Endothelial cell of umbilical vein (primary cell): ENCODE results near the gene TDRD10. TPM values are rescaled to one million over a fixed set of nuclear protein-coding genes. Genes with fewer than 3 reads are reported as not detected.

Experiments used
- BruUV-seq: library from RNA; stranded (reverse); fragments of 400-500 nt; replicated peaks from 2 replicates; lab custom pipeline; 2021; lab: Mats Ljungman, UMichigan
- CTCF ChIA-PET: fragments of 300-600, 350-600 bp; sonication (Branson Sonifier 250); formaldehyde crosslinking; loops from one replicate; lab custom pipeline; 2021; ENCODE audit warnings: antibody characterized with exemption, inconsistent platforms; lab: Charles Lee
- POLR2A ChIA-PET: fragments of 300-600, 350-600 bp; sonication (Branson Sonifier 250); formaldehyde crosslinking; loops from one replicate; lab custom pipeline; 2021; ENCODE audit warnings: antibody characterized with exemption, inconsistent platforms; lab: Charles Lee
- DNase-seq: peaks from one replicate; pipeline ENCODE4 v3.0.0-alpha.2; 2011; ENCODE audit warnings: low read depth, low spot score
- FAIRE-seq: peaks from 2 replicates; lab custom pipeline; 2011; peaks lifted over from hg19 to GRCh38; lab: Jason Lieb, UNC
- H2AFZ ChIP-seq: 2 replicates; pipeline ENCODE4 v1.6.0; 2012; ENCODE audit warnings: low read depth, low read length, control low read depth, inconsistent platforms
- H3K27ac ChIP-seq: 2 replicates; pipeline ENCODE4 v1.5.1; 2011; ENCODE audit warnings: low read depth, mild to moderate bottlenecking, control low read depth, low read length, moderate library complexity; ENCODE audit not compliant: insufficient read depth
- H3K27me3 ChIP-seq, 2 experiments: 2 replicates each; pipeline versions ENCODE4 v1.6.0 to v1.6.1; 2011; ENCODE audit warnings: low read length in 2 of 2, mixed read lengths in 1 of 2; ENCODE audit not compliant: control insufficient read depth in 2 of 2, insufficient read depth in 2 of 2
- H3K36me3 ChIP-seq, 2 experiments: 2 replicates in 1 of 2; 3 replicates in 1 of 2; pipeline ENCODE4 v1.5.1; 2011; ENCODE audit warnings: low read length in 2 of 2, mild to moderate bottlenecking in 1 of 2, moderate library complexity in 1 of 2; ENCODE audit not compliant: control insufficient read depth in 2 of 2, insufficient read depth in 2 of 2; ENCODE audit errors: extremely low read depth in 1 of 2
- H3K4me1 ChIP-seq: 3 replicates; pipeline ENCODE4 v1.5.1; 2011; ENCODE audit warnings: mild to moderate bottlenecking, low read length; ENCODE audit not compliant: control insufficient read depth, insufficient read depth; ENCODE audit errors: extremely low read depth
- H3K4me2 ChIP-seq: 2 replicates; pipeline ENCODE4 v1.6.1; 2011; ENCODE audit warnings: low read length, control low read depth, mixed read lengths; ENCODE audit not compliant: insufficient read depth
- H3K4me3 ChIP-seq, 3 experiments: fragments of 200-600 bp in 1 of 3; sonication (generic), shearing (Covaris generic) in 1 of 3; replicated peaks in 1 of 3; 2 replicates each; pipeline ENCODE4 v1.5.1; 2011 to 2016; ENCODE audit warnings: control low read depth in 3 of 3, low read length in 3 of 3, mild to moderate bottlenecking in 2 of 3, inconsistent platforms in 1 of 3, low read depth in 1 of 3, moderate library complexity in 1 of 3; ENCODE audit not compliant: insufficient read depth in 1 of 3
- H3K79me2 ChIP-seq: 2 replicates; pipeline ENCODE4 v1.6.0; 2012; ENCODE audit warnings: low read length, inconsistent platforms; ENCODE audit not compliant: control insufficient read depth, insufficient read depth
- H3K9ac ChIP-seq: replicated peaks from 2 replicates; pipeline ENCODE3; 2011; ENCODE audit warnings: low read length, control low read depth; ENCODE audit not compliant: insufficient read depth; ENCODE audit errors: extremely low read depth
- H3K9me1 ChIP-seq: replicated peaks from 3 replicates; pipeline ENCODE4 v1.6.0; 2011; ENCODE audit warnings: mild to moderate bottlenecking, low read length; ENCODE audit not compliant: control insufficient read depth, insufficient read depth; ENCODE audit errors: extremely low read depth
- H3K9me3 ChIP-seq: replicated peaks from 2 replicates; pipeline ENCODE4 v1.5.1; 2012; ENCODE audit warnings: low read length, inconsistent platforms; ENCODE audit not compliant: control insufficient read depth, insufficient read depth
- H4K20me1 ChIP-seq: replicated peaks from 2 replicates; pipeline ENCODE3; 2011; ENCODE audit warnings: mild to moderate bottlenecking, low read length; ENCODE audit not compliant: control insufficient read depth, insufficient read depth; ENCODE audit errors: extremely low read depth
- EZH2 ChIP-seq: IDR thresholded peaks from 2 replicates; pipeline ENCODE4 v1.6.1; 2012; ENCODE audit warnings: borderline replicate concordance, low read depth, mild to moderate bottlenecking, moderate library complexity, low read length, inconsistent platforms; ENCODE audit not compliant: severe bottlenecking
- FOS ChIP-seq: IDR thresholded peaks from 2 replicates; pipeline ENCODE4 v1.6.1; 2011; ENCODE audit warnings: mild to moderate bottlenecking, low read length, moderate library complexity, borderline replicate concordance; ENCODE audit not compliant: insufficient read depth
- GATA2 ChIP-seq: IDR thresholded peaks from 2 replicates; pipeline ENCODE4 v1.7.0; 2011; ENCODE audit warnings: low read depth, mild to moderate bottlenecking, moderate library complexity, mixed read lengths, low read length; ENCODE audit not compliant: insufficient read length, insufficient read depth
- JUN ChIP-seq: IDR thresholded peaks from 2 replicates; pipeline ENCODE4 v1.6.1; 2011; ENCODE audit warnings: borderline replicate concordance, low read depth; ENCODE audit not compliant: insufficient read length, insufficient read depth
- MYC ChIP-seq: IDR thresholded peaks from one replicate; pipeline ENCODE4 v1.6.1; 2011; ENCODE audit warnings: mild to moderate bottlenecking, low read depth, low read length
- POLR2A ChIP-seq: IDR thresholded peaks from 2 replicates; pipeline ENCODE4 v1.6.1; 2012; ENCODE audit warnings: low read depth, mild to moderate bottlenecking, control low read depth, low read length
- POLR2AphosphoS5 ChIP-seq: IDR thresholded peaks from 2 replicates; pipeline ENCODE4 v1.6.1; 2012; ENCODE audit warnings: low read depth, mild to moderate bottlenecking, control low read depth, low read length, moderate library complexity; ENCODE audit not compliant: insufficient read depth
- dilution Hi-C: fragments of 300-500 bp; cut with MboI; formaldehyde crosslinking; loops from one replicate; pipeline ENCODE4 v1.15.0; 2019; ENCODE audit warnings: low sequenced_read_pairs; ENCODE audit not compliant: extremely low pct_ligation_motif_present
- intact Hi-C: fragments of 100-400 bp; cut with micrococcal nuclease; formaldehyde crosslinking; loops from one replicate; pipeline ENCODE4 v1.10.0; 2022
- polyA plus RNA-seq, 4 experiments: library from polyadenylated mRNA; depleted of rRNA in 3 of 4; stranded (reverse) in 3 of 4; unstranded in 1 of 4; fragments of >200 nt; gene quantifications; 2 replicates each; pipeline versions ENCODE4 v1.2.1 to v1.2.3, GENCODE V29; 2011 to 2012; ENCODE audit warnings: missing spikeins in 1 of 4
- total RNA-seq: library from RNA; stranded (reverse); gene quantifications from 2 replicates; pipeline ENCODE4 v1.2.3, GENCODE V29; 2021
- TF ChIP-seq, protein P1 (sequence below), 2 donors: IDR thresholded peaks; 1 replicate in 1 of 2; 2 replicates in 1 of 2; pipeline ENCODE4 v1.5.1; 2011; ENCODE audit warnings: low read length in 2 of 2, mild to moderate bottlenecking in 2 of 2, moderate library complexity in 2 of 2, control low read depth in 1 of 2, inconsistent platforms in 1 of 2, low read depth in 1 of 2; ENCODE audit not compliant: insufficient read depth in 1 of 2; ENCODE audit errors: extremely low read depth in 1 of 2
- TF ChIP-seq, protein P2 (sequence below): IDR thresholded peaks from 2 replicates; pipeline ENCODE4 v1.6.1; 2011; ENCODE audit not compliant: insufficient read depth, insufficient read length

The TDRD10 gene
- total and polyA plus RNA-seq, 2 donors (not counting 3 experiments of a cell fraction or from before 2014, with no cell fraction given): 6.1 to 9.1 TPM

DNA sequence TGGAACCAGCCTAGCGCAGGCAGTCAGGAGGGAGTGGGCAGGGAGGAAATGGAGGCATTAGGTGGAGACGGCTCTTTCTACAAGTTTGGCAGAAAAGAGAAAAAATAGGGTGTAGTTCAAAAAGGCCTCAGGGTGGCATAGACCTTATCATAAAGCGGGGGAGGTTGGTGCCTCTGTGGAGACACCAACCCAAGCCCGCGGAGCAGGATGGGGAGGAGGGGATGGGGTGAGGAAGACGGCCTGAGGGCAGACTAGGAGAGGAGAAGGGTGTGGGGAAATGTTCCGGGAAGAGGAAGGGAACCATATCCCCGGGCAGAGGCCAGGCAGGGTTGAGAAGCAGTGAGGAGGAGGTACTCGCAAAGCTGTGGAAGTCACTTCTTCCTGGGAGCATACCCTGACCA is 17.6 kb downstream of the TDRD10 start:
- ChIA-PET POLR2A (no interaction called here), CTCF (interaction anchor here (1.0 to 2.5 kb wide), 3 partner anchors 17 to 39 kb away, joined by 3 to 18 read pairs (median 5); no protein-coding TSS in a partner anchor)
- dilution Hi-C loops: no loop called here
- peaks cover 18% of the 10 kb centered on the region for H3K4me1 ChIP-seq
- H3K9ac ChIP-seq: no peak overlapping the region
- no TSS peak for BruUV-seq
- peak overlapping the region; percentile 5 for H2AFZ ChIP-seq
- H3K79me2 ChIP-seq: no peaks in the 10 kb centered on the region
- intact Hi-C loops: no loop called here
- DNase-seq (no peak), FAIRE-seq (no peak)
- H3K36me3 ChIP-seq: no peaks in the 10 kb centered on the region
- no peak overlapping the region for H3K27ac ChIP-seq
- no peaks in the 10 kb centered on the region for H3K9me1 ChIP-seq
- no peak overlapping the region for H3K4me3 ChIP-seq
- TF ChIP-seq JUN (no peak), POLR2AphosphoS5 (no peak)
- H4K20me1 ChIP-seq: no peaks in the 10 kb centered on the region
- no peaks in the 10 kb centered on the region for H3K9me3 ChIP-seq
- no peak overlapping the region for H3K4me2 ChIP-seq
- H3K27me3 ChIP-seq: no peaks in the 10 kb centered on the region

DNA sequence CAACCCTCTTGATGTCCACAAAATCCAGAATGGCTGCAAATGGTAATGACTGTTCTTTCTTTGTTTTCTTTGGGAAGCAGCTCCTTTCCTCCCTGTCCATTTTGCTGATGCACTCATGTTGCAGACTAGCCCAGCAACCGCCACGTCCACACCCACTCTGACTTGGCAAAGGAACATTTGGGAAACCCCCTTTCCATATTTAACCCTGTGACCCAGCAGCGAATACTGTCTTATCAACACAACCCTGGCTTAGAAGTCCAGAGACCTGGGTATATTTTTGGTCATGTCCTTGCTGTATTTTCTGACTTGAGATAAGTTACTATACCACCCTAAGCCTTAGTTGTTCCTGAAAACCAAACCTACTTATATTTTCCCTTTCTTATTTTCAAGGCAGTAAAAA is 18.3 kb downstream of the TDRD10 start:
- dilution Hi-C loops: no loop called here
- H3K27me3 ChIP-seq: no peaks in the 10 kb centered on the region

More for the DNA sequence above, 18.3 kb downstream of the TDRD10 start:
- Histone ChIP-seq H3K4me3 (no peak overlapping the region), H3K36me3 (no peaks in the 10 kb centered on the region), H3K4me2 (no peak overlapping the region), H3K4me1 (peaks cover 18% of the 10 kb centered on the region), H3K79me2 (no peaks in the 10 kb centered on the region), H3K9me1 (no peaks in the 10 kb centered on the region), H4K20me1 (no peaks in the 10 kb centered on the region), H2AFZ (peak overlapping the region; percentile 5), H3K27ac (no peak overlapping the region), H3K9me3 (no peaks in the 10 kb centered on the region), H3K9ac (no peak overlapping the region)
- TF ChIP-seq, protein P1, sequence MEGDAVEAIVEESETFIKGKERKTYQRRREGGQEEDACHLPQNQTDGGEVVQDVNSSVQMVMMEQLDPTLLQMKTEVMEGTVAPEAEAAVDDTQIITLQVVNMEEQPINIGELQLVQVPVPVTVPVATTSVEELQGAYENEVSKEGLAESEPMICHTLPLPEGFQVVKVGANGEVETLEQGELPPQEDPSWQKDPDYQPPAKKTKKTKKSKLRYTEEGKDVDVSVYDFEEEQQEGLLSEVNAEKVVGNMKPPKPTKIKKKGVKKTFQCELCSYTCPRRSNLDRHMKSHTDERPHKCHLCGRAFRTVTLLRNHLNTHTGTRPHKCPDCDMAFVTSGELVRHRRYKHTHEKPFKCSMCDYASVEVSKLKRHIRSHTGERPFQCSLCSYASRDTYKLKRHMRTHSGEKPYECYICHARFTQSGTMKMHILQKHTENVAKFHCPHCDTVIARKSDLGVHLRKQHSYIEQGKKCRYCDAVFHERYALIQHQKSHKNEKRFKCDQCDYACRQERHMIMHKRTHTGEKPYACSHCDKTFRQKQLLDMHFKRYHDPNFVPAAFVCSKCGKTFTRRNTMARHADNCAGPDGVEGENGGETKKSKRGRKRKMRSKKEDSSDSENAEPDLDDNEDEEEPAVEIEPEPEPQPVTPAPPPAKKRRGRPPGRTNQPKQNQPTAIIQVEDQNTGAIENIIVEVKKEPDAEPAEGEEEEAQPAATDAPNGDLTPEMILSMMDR (IDR thresholded peaks at IDR 0.05; ENCODE audit: extremely low read depth in 1 of 2, insufficient read depth in 1 of 2, low read depth in 1 of 2, low read length in 2 of 2): no peak
- TF ChIP-seq FOS: no peak
- no peak for TF ChIP-seq EZH2
- no peak for TF ChIP-seq MYC
- no peak for TF ChIP-seq POLR2AphosphoS5
- TF ChIP-seq GATA2: no peak
- TF ChIP-seq, protein P2, sequence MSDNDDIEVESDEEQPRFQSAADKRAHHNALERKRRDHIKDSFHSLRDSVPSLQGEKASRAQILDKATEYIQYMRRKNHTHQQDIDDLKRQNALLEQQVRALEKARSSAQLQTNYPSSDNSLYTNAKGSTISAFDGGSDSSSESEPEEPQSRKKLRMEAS: no peak
- no peak for TF ChIP-seq JUN
- no peak for TF ChIP-seq POLR2A
- FAIRE-seq (no peak), DNase-seq (peak; percentile 66)
- no TSS peak for BruUV-seq
- ChIA-PET POLR2A (no interaction called here), CTCF (interaction anchor here (1.0 to 2.5 kb wide), 4 partner anchors 16 to 41 kb away, joined by 3 to 18 read pairs (median 6); no protein-coding TSS in a partner anchor)
- intact Hi-C loops: no loop called here
